Measurements from ENCODE around the gene RPH3AL.
A peak's percentile ranks its signal among the peaks of the same experiment; 100 is the strongest.

RPH3AL gene

DNA sequence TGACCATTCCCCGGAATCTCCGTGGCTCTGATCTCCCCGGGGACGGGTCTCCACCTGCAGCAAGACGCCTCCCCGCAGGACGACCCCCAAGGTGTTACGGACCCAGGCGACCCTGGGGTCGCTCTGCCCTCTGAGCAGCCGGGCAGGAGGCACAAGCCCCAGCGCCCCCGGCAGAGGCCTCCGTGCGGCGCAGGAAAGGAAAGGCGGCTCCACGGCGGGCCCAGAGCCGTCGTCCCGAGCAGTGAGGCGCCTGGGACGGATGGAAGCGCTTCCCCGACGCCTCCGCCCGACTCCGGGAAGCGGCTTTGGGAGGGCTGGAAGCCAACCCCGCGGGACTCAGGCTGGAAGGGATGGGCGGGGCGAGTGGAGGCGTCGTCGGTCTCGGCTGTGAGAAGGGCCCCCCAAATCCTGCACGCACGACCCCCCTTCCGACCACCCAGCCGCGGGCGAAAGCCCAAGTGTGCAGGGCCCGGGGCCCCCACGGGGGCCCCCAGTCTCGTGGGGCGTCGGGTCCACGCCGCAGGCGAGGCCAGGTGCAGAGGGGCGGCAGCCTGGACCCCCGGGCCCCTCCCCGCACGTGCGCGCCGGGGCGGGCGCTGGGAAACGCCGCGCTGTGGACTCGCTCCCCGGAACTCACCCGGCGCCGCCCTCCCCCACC is 32.7 kb upstream of the RPH3AL start:
- ATAC-seq: peak; percentile 30; the same call in 2 of the 3 replicates
- TF ChIP-seq, protein P1, sequence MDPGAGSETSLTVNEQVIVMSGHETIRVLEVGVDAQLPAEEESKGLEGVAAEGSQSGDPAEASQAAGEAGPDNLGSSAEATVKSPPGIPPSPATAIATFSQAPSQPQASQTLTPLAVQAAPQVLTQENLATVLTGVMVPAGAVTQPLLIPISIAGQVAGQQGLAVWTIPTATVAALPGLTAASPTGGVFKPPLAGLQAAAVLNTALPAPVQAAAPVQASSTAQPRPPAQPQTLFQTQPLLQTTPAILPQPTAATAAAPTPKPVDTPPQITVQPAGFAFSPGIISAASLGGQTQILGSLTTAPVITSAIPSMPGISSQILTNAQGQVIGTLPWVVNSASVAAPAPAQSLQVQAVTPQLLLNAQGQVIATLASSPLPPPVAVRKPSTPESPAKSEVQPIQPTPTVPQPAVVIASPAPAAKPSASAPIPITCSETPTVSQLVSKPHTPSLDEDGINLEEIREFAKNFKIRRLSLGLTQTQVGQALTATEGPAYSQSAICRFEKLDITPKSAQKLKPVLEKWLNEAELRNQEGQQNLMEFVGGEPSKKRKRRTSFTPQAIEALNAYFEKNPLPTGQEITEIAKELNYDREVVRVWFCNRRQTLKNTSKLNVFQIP (CRISPR knock-in tag; IDR thresholded peaks at IDR 0.05; ENCODE audit: borderline replicate concordance, low read depth): no peak
- TF ChIP-seq, protein P2, sequence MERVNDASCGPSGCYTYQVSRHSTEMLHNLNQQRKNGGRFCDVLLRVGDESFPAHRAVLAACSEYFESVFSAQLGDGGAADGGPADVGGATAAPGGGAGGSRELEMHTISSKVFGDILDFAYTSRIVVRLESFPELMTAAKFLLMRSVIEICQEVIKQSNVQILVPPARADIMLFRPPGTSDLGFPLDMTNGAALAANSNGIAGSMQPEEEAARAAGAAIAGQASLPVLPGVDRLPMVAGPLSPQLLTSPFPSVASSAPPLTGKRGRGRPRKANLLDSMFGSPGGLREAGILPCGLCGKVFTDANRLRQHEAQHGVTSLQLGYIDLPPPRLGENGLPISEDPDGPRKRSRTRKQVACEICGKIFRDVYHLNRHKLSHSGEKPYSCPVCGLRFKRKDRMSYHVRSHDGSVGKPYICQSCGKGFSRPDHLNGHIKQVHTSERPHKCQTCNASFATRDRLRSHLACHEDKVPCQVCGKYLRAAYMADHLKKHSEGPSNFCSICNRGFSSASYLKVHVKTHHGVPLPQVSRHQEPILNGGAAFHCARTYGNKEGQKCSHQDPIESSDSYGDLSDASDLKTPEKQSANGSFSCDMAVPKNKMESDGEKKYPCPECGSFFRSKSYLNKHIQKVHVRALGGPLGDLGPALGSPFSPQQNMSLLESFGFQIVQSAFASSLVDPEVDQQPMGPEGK (CRISPR knock-in tag; IDR thresholded peaks at IDR 0.05; ENCODE audit: borderline replicate concordance): no peak
- TF ChIP-seq CSDC2 (CRISPR knock-in tag; IDR thresholded peaks at IDR 0.05) (no peak), PPARA (CRISPR knock-in tag; IDR thresholded peaks at IDR 0.05; ENCODE audit: borderline replicate concordance) (no peak), ZC3H10 (CRISPR knock-in tag; IDR thresholded peaks at IDR 0.05) (no peak), RARB (CRISPR knock-in tag; IDR thresholded peaks at IDR 0.05) (no peak), ESRRG (CRISPR knock-in tag; IDR thresholded peaks at IDR 0.05) (no peak), ZNF565 (CRISPR knock-in tag; conservative IDR thresholded peaks at IDR 0.05; ENCODE audit: low read depth) (no peak), BACH2 (CRISPR knock-in tag; IDR thresholded peaks at IDR 0.05; ENCODE audit: borderline replicate concordance) (no peak), ISL1 (CRISPR knock-in tag; IDR thresholded peaks at IDR 0.05) (no peak), ZFP3 (CRISPR knock-in tag; IDR thresholded peaks at IDR 0.05) (no peak), ZNF8 (CRISPR knock-in tag; IDR thresholded peaks at IDR 0.05) (no peak), SNAI2 (CRISPR knock-in tag; IDR thresholded peaks at IDR 0.05) (no peak), ARNTL (CRISPR knock-in tag; IDR thresholded peaks at IDR 0.05; ENCODE audit: borderline replicate concordance, low read depth) (no peak), TCF4 (CRISPR knock-in tag; IDR thresholded peaks at IDR 0.05; ENCODE audit: borderline replicate concordance) (no peak), ZFP30 (CRISPR knock-in tag; IDR thresholded peaks at IDR 0.05) (no peak), GLIS3 (CRISPR knock-in tag; IDR thresholded peaks at IDR 0.05) (no peak)
- TF ChIP-seq, protein P3, sequence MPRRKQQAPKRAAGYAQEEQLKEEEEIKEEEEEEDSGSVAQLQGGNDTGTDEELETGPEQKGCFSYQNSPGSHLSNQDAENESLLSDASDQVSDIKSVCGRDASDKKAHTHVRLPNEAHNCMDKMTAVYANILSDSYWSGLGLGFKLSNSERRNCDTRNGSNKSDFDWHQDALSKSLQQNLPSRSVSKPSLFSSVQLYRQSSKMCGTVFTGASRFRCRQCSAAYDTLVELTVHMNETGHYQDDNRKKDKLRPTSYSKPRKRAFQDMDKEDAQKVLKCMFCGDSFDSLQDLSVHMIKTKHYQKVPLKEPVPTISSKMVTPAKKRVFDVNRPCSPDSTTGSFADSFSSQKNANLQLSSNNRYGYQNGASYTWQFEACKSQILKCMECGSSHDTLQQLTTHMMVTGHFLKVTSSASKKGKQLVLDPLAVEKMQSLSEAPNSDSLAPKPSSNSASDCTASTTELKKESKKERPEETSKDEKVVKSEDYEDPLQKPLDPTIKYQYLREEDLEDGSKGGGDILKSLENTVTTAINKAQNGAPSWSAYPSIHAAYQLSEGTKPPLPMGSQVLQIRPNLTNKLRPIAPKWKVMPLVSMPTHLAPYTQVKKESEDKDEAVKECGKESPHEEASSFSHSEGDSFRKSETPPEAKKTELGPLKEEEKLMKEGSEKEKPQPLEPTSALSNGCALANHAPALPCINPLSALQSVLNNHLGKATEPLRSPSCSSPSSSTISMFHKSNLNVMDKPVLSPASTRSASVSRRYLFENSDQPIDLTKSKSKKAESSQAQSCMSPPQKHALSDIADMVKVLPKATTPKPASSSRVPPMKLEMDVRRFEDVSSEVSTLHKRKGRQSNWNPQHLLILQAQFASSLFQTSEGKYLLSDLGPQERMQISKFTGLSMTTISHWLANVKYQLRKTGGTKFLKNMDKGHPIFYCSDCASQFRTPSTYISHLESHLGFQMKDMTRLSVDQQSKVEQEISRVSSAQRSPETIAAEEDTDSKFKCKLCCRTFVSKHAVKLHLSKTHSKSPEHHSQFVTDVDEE (CRISPR knock-in tag; IDR thresholded peaks at IDR 0.05): no peak
- TF ChIP-seq, protein P4, sequence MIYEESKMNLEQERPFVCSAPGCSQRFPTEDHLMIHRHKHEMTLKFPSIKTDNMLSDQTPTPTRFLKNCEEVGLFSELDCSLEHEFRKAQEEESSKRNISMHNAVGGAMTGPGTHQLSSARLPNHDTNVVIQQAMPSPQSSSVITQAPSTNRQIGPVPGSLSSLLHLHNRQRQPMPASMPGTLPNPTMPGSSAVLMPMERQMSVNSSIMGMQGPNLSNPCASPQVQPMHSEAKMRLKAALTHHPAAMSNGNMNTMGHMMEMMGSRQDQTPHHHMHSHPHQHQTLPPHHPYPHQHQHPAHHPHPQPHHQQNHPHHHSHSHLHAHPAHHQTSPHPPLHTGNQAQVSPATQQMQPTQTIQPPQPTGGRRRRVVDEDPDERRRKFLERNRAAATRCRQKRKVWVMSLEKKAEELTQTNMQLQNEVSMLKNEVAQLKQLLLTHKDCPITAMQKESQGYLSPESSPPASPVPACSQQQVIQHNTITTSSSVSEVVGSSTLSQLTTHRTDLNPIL (CRISPR knock-in tag; IDR thresholded peaks at IDR 0.05; ENCODE audit: low read depth): no peak
- TF ChIP-seq, protein P5, sequence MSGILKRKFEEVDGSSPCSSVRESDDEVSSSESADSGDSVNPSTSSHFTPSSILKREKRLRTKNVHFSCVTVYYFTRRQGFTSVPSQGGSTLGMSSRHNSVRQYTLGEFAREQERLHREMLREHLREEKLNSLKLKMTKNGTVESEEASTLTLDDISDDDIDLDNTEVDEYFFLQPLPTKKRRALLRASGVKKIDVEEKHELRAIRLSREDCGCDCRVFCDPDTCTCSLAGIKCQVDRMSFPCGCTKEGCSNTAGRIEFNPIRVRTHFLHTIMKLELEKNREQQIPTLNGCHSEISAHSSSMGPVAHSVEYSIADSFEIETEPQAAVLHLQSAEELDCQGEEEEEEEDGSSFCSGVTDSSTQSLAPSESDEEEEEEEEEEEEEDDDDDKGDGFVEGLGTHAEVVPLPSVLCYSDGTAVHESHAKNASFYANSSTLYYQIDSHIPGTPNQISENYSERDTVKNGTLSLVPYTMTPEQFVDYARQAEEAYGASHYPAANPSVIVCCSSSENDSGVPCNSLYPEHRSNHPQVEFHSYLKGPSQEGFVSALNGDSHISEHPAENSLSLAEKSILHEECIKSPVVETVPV (CRISPR knock-in tag; IDR thresholded peaks at IDR 0.05): no peak

DNA sequence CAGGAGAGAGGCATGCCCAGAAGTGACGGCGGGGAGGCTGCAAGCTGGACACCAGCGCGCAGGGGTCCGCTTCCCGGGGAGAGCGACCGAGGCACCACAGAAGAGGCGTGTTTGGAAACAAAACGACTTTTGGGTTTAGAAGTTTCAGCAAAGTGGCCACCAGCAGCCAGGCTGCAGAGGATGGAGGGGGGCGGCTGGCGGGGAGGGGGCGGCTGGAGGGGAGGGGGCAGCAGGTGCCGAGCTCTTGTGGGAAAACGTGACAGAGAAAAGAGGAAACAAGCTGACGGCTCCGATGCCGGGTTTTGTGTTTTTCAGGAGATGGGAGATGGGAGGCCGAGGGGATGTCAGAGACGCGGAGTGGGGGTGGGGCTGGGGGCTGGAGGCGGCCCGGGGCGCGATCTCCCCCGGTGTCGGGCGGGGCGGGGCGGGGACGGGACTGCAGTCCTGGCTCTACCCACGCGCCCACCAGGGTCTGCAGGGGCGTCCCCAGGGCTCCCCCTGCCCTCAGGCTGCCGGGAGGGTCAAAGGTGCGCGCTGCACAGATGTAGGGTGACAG is 32.1 kb upstream of the RPH3AL start:
- no peak; the same call in 2 of the 3 replicates for ATAC-seq
- TF ChIP-seq ZNF8 (CRISPR knock-in tag; IDR thresholded peaks at IDR 0.05) (no peak), ZC3H10 (CRISPR knock-in tag; IDR thresholded peaks at IDR 0.05) (no peak), CSDC2 (CRISPR knock-in tag; IDR thresholded peaks at IDR 0.05) (no peak), SNAI2 (CRISPR knock-in tag; IDR thresholded peaks at IDR 0.05) (no peak), GLIS3 (CRISPR knock-in tag; IDR thresholded peaks at IDR 0.05) (no peak), RARB (CRISPR knock-in tag; IDR thresholded peaks at IDR 0.05) (no peak)
- TF ChIP-seq, protein P5 (CRISPR knock-in tag; IDR thresholded peaks at IDR 0.05): no peak
- TF ChIP-seq, protein P4 (CRISPR knock-in tag; IDR thresholded peaks at IDR 0.05; ENCODE audit: low read depth): no peak
- TF ChIP-seq, protein P1 (CRISPR knock-in tag; IDR thresholded peaks at IDR 0.05; ENCODE audit: borderline replicate concordance, low read depth): no peak
- TF ChIP-seq, protein P3 (CRISPR knock-in tag; IDR thresholded peaks at IDR 0.05): no peak
